ENCODE measurements around the gene SLC12A8. TPM values are rescaled to one million over a fixed set of nuclear protein-coding genes. Genes with fewer than 3 reads are reported as not detected.
A peak's percentile ranks its signal among the peaks of the same experiment; 100 is the strongest.

SLC12A8 gene
- total RNA-seq, 4 donors from 2014 or later = 2.3 to 13.1 (median 3.9) TPM

GRCh38 chr3:125136515-125136914, 76.0 kb downstream of the SLC12A8 start:
- H3K4me3 ChIP-seq (ENCODE audit: low read depth, poor library complexity, severe bottlenecking) = no peak overlapping the region
- TF ChIP-seq POLR2A (IDR thresholded peaks at IDR 0.05) (no peak), CTCF (IDR thresholded peaks at IDR 0.05) (no peak)
- DNase-seq (ENCODE audit: low spot score in 2 of 2) = no peak
- intact Hi-C loops (cut with DNase I; ENCODE audit: low total_unique reads) = no loop called here
- WGBS, 2 donors = 68 to 69% methylated on average over 4 of the region's 4 CpGs

- intact Hi-C loops (cut with DNase I; ENCODE audit: low total_unique reads) = no loop called here
- TF ChIP-seq CTCF (IDR thresholded peaks at IDR 0.05) (no peak), POLR2A (IDR thresholded peaks at IDR 0.05) (no peak)
- no peak overlapping the region for H3K4me3 ChIP-seq (ENCODE audit: low read depth, poor library complexity, severe bottlenecking)
- DNase-seq (ENCODE audit: low spot score in 2 of 2) = no peak
- 73 to 92% methylated on average over 6 of the region's 6 CpGs for WGBS, 2 donors
Measured at GRCh38 chr3:125134952-125135351, 77.6 kb downstream of the SLC12A8 start.

- 75 to 87% methylated on average over 2 of the region's 2 CpGs for WGBS, 2 donors
Measured at GRCh38 chr3:125132815-125133214, 79.7 kb downstream of the SLC12A8 start.

GRCh38 chr3:125129512-125129997, 83.0 kb downstream of the SLC12A8 start:
- WGBS, 2 donors = 31% methylated on average over 10 of the region's 10 CpGs
- TF ChIP-seq CTCF (IDR thresholded peaks at IDR 0.05) (no peak), POLR2A (IDR thresholded peaks at IDR 0.05) (no peak)
- DNase-seq (ENCODE audit: low spot score in 2 of 2) = peak; percentile 74 to 91
- no peak overlapping the region for H3K4me3 ChIP-seq (ENCODE audit: low read depth, poor library complexity, severe bottlenecking)
- intact Hi-C loops (cut with DNase I; ENCODE audit: low total_unique reads) = no loop called here

More at GRCh38 chr3:125132815-125133214, 79.7 kb downstream of the SLC12A8 start:
- intact Hi-C loops (cut with DNase I; ENCODE audit: low total_unique reads) = no loop called here
- DNase-seq (ENCODE audit: low spot score in 2 of 2) = no peak
- TF ChIP-seq CTCF (IDR thresholded peaks at IDR 0.05) (no peak), POLR2A (IDR thresholded peaks at IDR 0.05) (no peak)
- no peak overlapping the region for H3K4me3 ChIP-seq (ENCODE audit: low read depth, poor library complexity, severe bottlenecking)

- no peak for TF ChIP-seq CTCF (IDR thresholded peaks at IDR 0.05)
- TF ChIP-seq POLR2A (IDR thresholded peaks at IDR 0.05) = no peak
- no peak overlapping the region for H3K4me3 ChIP-seq (ENCODE audit: low read depth, poor library complexity, severe bottlenecking)
- no peak for DNase-seq (ENCODE audit: low spot score in 2 of 2)
- WGBS, 2 donors = 46 to 50% methylated on average over 3 of the region's 3 CpGs
- intact Hi-C loops (cut with DNase I; ENCODE audit: low total_unique reads) = no loop called here
Measured at GRCh38 chr3:125128861-125129501, 83.6 kb downstream of the SLC12A8 start.

GRCh38 chr3:125126323-125126722, 86.2 kb downstream of the SLC12A8 start:
- no peak for DNase-seq (ENCODE audit: low spot score in 2 of 2)
- intact Hi-C loops (cut with DNase I; ENCODE audit: low total_unique reads) = no loop called here
- 89 to 95% methylated on average over 2 of the region's 2 CpGs for WGBS, 2 donors

More at GRCh38 chr3:125126323-125126722, 86.2 kb downstream of the SLC12A8 start:
- TF ChIP-seq CTCF (IDR thresholded peaks at IDR 0.05) (no peak), POLR2A (IDR thresholded peaks at IDR 0.05) (no peak)
- H3K4me3 ChIP-seq (ENCODE audit: low read depth, poor library complexity, severe bottlenecking) = no peak overlapping the region
